Parathyroid adenoma (tissue), 2 donors: ENCODE data around the gene C11orf24.
A peak's percentile ranks its signal among the peaks of the same experiment; 100 is the strongest.

ENCODE experiments used
- H2AFZ ChIP-seq: fragments of 300-600 bp; sonication (generic); one replicate; pipeline ENCODE4 v1.7.0; 2017; ENCODE audit warnings: antibody characterized with exemption, mild to moderate bottlenecking
- H3K27ac ChIP-seq: fragments of 300-600 bp; sonication (generic); one replicate; pipeline ENCODE4 v1.7.0; 2017
- H3K27me3 ChIP-seq: fragments of 300-600 bp; sonication (generic); one replicate; pipeline ENCODE4 v1.7.0; 2017; ENCODE audit warnings: low read length; ENCODE audit not compliant: control insufficient read depth, insufficient read depth
- H3K36me3 ChIP-seq: fragments of 300-600 bp; sonication (generic); one replicate; pipeline ENCODE4 v1.7.0; 2017; ENCODE audit warnings: low read length; ENCODE audit not compliant: control insufficient read depth, insufficient read depth
- H3K4me1 ChIP-seq: fragments of 300-600 bp; sonication (generic); one replicate; pipeline ENCODE4 v1.7.0; 2017; ENCODE audit warnings: control low read depth
- H3K4me2 ChIP-seq: fragments of 300-600 bp; sonication (generic); one replicate; pipeline ENCODE4 v1.7.0; 2017; ENCODE audit warnings: low read length
- H3K4me3 ChIP-seq: fragments of 300-600 bp; sonication (generic); one replicate; pipeline ENCODE4 v1.7.0; 2017; ENCODE audit warnings: low read depth, low read length
- H3K79me2 ChIP-seq: fragments of 300-600 bp; sonication (generic); one replicate; pipeline ENCODE4 v1.7.0; 2017; ENCODE audit warnings: control low read depth
- H3K9ac ChIP-seq: fragments of 300-600 bp; sonication (generic); one replicate; pipeline ENCODE4 v1.7.0; 2017; ENCODE audit warnings: mild to moderate bottlenecking
- H3K9me3 ChIP-seq: fragments of 300-600 bp; sonication (generic); one replicate; pipeline ENCODE4 v1.7.0; 2017; ENCODE audit warnings: low read length; ENCODE audit not compliant: control insufficient read depth
- CTCF ChIP-seq: fragments of 300-600 bp; sonication (generic); IDR thresholded peaks from one replicate; pipeline ENCODE4 v1.7.0; 2017; ENCODE audit warnings: antibody characterized with exemption, mild to moderate bottlenecking
- donor health status: primary hyperparathyroidism.

C11orf24 gene

GRCh38 chr11:68298659-68299516 is 27.1 kb upstream of the C11orf24 start:
- Histone ChIP-seq H3K4me1 (no peaks in the 10 kb centered on the region), H3K36me3 (no peaks in the 10 kb centered on the region), H3K27me3 (no peaks in the 10 kb centered on the region), H3K9me3 (no peaks in the 10 kb centered on the region), H3K4me2 (no peak overlapping the region), H3K4me3 (no peak overlapping the region), H3K79me2 (no peaks in the 10 kb centered on the region), H2AFZ (no peak overlapping the region), H3K27ac (no peak overlapping the region), H3K9ac (no peak overlapping the region)
- TF ChIP-seq CTCF = no peak

GRCh38 chr11:68297812-68298658 is 26.3 kb upstream of the C11orf24 start:
- Histone ChIP-seq H3K36me3 (no peaks in the 10 kb centered on the region), H2AFZ (no peak overlapping the region), H3K9ac (no peak overlapping the region), H3K4me2 (no peak overlapping the region), H3K9me3 (no peaks in the 10 kb centered on the region), H3K79me2 (no peaks in the 10 kb centered on the region), H3K27me3 (no peaks in the 10 kb centered on the region), H3K4me3 (no peak overlapping the region), H3K4me1 (no peaks in the 10 kb centered on the region), H3K27ac (no peak overlapping the region)
- peak; percentile 91 for TF ChIP-seq CTCF

GRCh38 chr11:68297494-68297811 is 25.7 kb upstream of the C11orf24 start:
- Histone ChIP-seq H3K27me3 (no peaks in the 10 kb centered on the region), H3K79me2 (no peaks in the 10 kb centered on the region), H3K36me3 (no peaks in the 10 kb centered on the region), H3K9me3 (no peaks in the 10 kb centered on the region), H3K4me1 (no peaks in the 10 kb centered on the region), H3K27ac (no peak overlapping the region), H3K4me3 (no peak overlapping the region), H2AFZ (no peak overlapping the region), H3K4me2 (no peak overlapping the region), H3K9ac (no peak overlapping the region)
- TF ChIP-seq CTCF = no peak

- no peak overlapping the region for H3K27ac ChIP-seq
- H3K79me2 ChIP-seq = no peaks in the 10 kb centered on the region
- no peak overlapping the region for H3K9ac ChIP-seq
- no peaks in the 10 kb centered on the region for H3K9me3 ChIP-seq
- no peaks in the 10 kb centered on the region for H3K36me3 ChIP-seq
- no peaks in the 10 kb centered on the region for H3K4me1 ChIP-seq
- no peak overlapping the region for H3K4me2 ChIP-seq
- H2AFZ ChIP-seq = no peak overlapping the region
- H3K4me3 ChIP-seq = no peak overlapping the region
- no peak for TF ChIP-seq CTCF
- no peaks in the 10 kb centered on the region for H3K27me3 ChIP-seq
Observed at GRCh38 chr11:68297052-68297378, 25.2 kb upstream of the C11orf24 start.
